ENCODE measurements around the gene ERCC3.

- TF ChIP-seq POLR2A (IDR thresholded peaks at IDR 0.05) (no peak), POLR2AphosphoS5 (IDR thresholded peaks at IDR 0.05) (no peak)
Observed at GRCh38 chr2:127229555-127229954, 64.4 kb downstream of the ERCC3 start.

Data from upper lobe of left lung (tissue), 4 donors.